ENCODE data around the gene MIB1.

- TF ChIP-seq CTCF (IDR thresholded peaks at IDR 0.05) (no peak), POLR2A (IDR thresholded peaks at IDR 0.05) (no peak)
Measured at GRCh38 chr18:21915546-21915945, 175.0 kb downstream of the MIB1 start.
